HepG2 (cell line): Measurements from ENCODE around the gene TOM1L2. TPM values are rescaled to one million over a fixed set of nuclear protein-coding genes. Genes with fewer than 3 reads are reported as not detected.

Source experiments
- ATAC-seq: fragments of 200-7000 bp; cut with Tn5 transposase; 3 replicates; pipeline ENCODE4 v1.9.1; 2020; ENCODE audit warnings: mild to moderate bottlenecking, moderate library complexity
- BruUV-seq: library from RNA; stranded (reverse); fragments of 400-500 nt; replicated peaks from 2 replicates; lab custom pipeline; 2021; lab: Mats Ljungman, UMichigan
- CTCF ChIA-PET: fragments of 300-600 bp; formaldehyde crosslinking; extraction: SDS; loops from one replicate; lab custom pipeline; 2021; ENCODE audit warnings: low total read pairs, inconsistent platforms, low intra/inter-chr PET ratio; lab: Yijun Ruan, JAX
- POLR2A ChIA-PET: fragments of 350-600 bp; sonication (Branson Sonifier 250); formaldehyde crosslinking; loops from one replicate; lab custom pipeline; 2020; ENCODE audit warnings: antibody characterized with exemption, inconsistent platforms; lab: Yijun Ruan, JAX
- DNase-seq: peaks from one replicate; pipeline ENCODE4 v3.0.0-alpha.2; 2015; ENCODE audit warnings: low spot score
- FAIRE-seq: peaks from 3 replicates; lab custom pipeline; 2011; peaks lifted over from hg19 to GRCh38; lab: Jason Lieb, UNC
- H2AFZ ChIP-seq: one replicate; pipeline ENCODE4 v1.6.1; 2011; ENCODE audit warnings: low read length, inconsistent platforms
- H3K27ac ChIP-seq: fragments of 300-600 bp; 3 replicates; pipeline ENCODE4 v1.8.0; 2011; ENCODE audit warnings: mixed run types, mild to moderate bottlenecking, mixed read lengths, low read length, inconsistent platforms; ENCODE audit not compliant: insufficient read depth; ENCODE audit errors: extremely low read length
- H3K27me3 ChIP-seq, 2 experiments: fragments of 200-600 bp in 1 of 2; 2 replicates in 1 of 2; 3 replicates in 1 of 2; pipeline versions ENCODE4 v1.6.0 to v1.8.0; 2011; ENCODE audit warnings: low read length in 2 of 2, mild to moderate bottlenecking in 2 of 2, moderate library complexity in 2 of 2, inconsistent platforms in 1 of 2; ENCODE audit not compliant: insufficient read depth in 2 of 2, control insufficient read depth in 1 of 2
- H3K36me3 ChIP-seq, 2 experiments: fragments of 200-600 bp in 1 of 2; replicated peaks in 1 of 2; 2 replicates in 1 of 2; 3 replicates in 1 of 2; pipeline versions ENCODE4 v1.5.1 to v1.8.0; 2011; ENCODE audit warnings: low read length in 2 of 2, inconsistent platforms in 1 of 2; ENCODE audit not compliant: insufficient read depth in 2 of 2, control insufficient read depth in 1 of 2
- H3K4me1 ChIP-seq: 2 replicates; pipeline ENCODE4 v1.5.1; 2012; ENCODE audit warnings: low read length, inconsistent platforms; ENCODE audit not compliant: insufficient read depth
- H3K4me2 ChIP-seq: 2 replicates; pipeline ENCODE4 v1.6.0; 2011; ENCODE audit warnings: low read depth, low read length, inconsistent platforms
- H3K4me3 ChIP-seq, 3 experiments: fragments of 200-600 bp in 1 of 3; sonication (generic), shearing (Covaris generic) in 1 of 3; replicated peaks in 1 of 3; 2 replicates each; pipeline ENCODE4 v1.5.1; 2011 to 2016; ENCODE audit warnings: low read length in 3 of 3, inconsistent platforms in 2 of 3, low read depth in 2 of 3, mild to moderate bottlenecking in 2 of 3, control low read depth in 1 of 3, mixed read lengths in 1 of 3; ENCODE audit not compliant: insufficient read depth in 1 of 3
- H3K79me2 ChIP-seq: one replicate; pipeline ENCODE4 v1.6.1; 2011; ENCODE audit warnings: low read length, inconsistent platforms; ENCODE audit not compliant: insufficient read depth
- H3K9ac ChIP-seq: 2 replicates; pipeline ENCODE4 v1.6.0; 2011; ENCODE audit warnings: mild to moderate bottlenecking, low read depth, low read length, inconsistent platforms; ENCODE audit not compliant: insufficient read depth
- H3K9me3 ChIP-seq: 2 replicates; pipeline ENCODE4 v1.5.1; 2012; ENCODE audit warnings: mild to moderate bottlenecking, low read length
- H4K20me1 ChIP-seq: 2 replicates; pipeline ENCODE4 v1.6.0; 2011; ENCODE audit warnings: inconsistent platforms, mild to moderate bottlenecking, low read length, moderate library complexity; ENCODE audit not compliant: insufficient read depth
- KDM3A ChIP-seq: IDR thresholded peaks from 2 replicates; pipeline ENCODE4 v1.6.1; 2018; ENCODE audit warnings: low read depth, missing compliant biosample characterization
- RBFOX2 ChIP-seq: fragments of 200-400 bp; formaldehyde crosslinking; IDR thresholded peaks from 2 replicates; pipeline ENCODE4 v1.6.1; 2017; ENCODE audit warnings: low read depth, mild to moderate bottlenecking, low read length
- RORA ChIP-seq: sonication (generic); formaldehyde crosslinking; IDR thresholded peaks from 2 replicates; pipeline ENCODE4 v1.5.0; 2020; ENCODE audit warnings: mild to moderate bottlenecking, missing genetic modification reagents, moderate library complexity
- SAFB2 ChIP-seq: sonication (generic); formaldehyde crosslinking; IDR thresholded peaks from 2 replicates; pipeline ENCODE4 v1.5.1; 2020; ENCODE audit warnings: missing genetic modification reagents, low read depth, mild to moderate bottlenecking, borderline replicate concordance
- SKI ChIP-seq: fragments of 450-650 bp; IDR thresholded peaks from one replicate; pipeline ENCODE4 v1.6.1; 2018; ENCODE audit warnings: mild to moderate bottlenecking; ENCODE audit not compliant: partially characterized antibody
- SYNCRIP ChIP-seq: fragments of 200-400 bp; formaldehyde crosslinking; IDR thresholded peaks from 2 replicates; pipeline ENCODE4 v1.6.1; 2018; ENCODE audit warnings: mild to moderate bottlenecking, low read depth, low read length; ENCODE audit not compliant: insufficient read depth
- ZBTB7A ChIP-seq: sonication (generic); formaldehyde crosslinking; IDR thresholded peaks from 2 replicates; pipeline ENCODE4 v1.8.0; 2022; ENCODE audit warnings: mild to moderate bottlenecking, missing genetic modification reagents
- ZEB1 ChIP-seq: IDR thresholded peaks from 2 replicates; pipeline ENCODE4 v1.6.1; 2012; ENCODE audit warnings: mild to moderate bottlenecking, low read depth, inconsistent platforms; ENCODE audit not compliant: insufficient replicate concordance
- ZNF121 ChIP-seq: sonication (generic); formaldehyde crosslinking; IDR thresholded peaks from 2 replicates; pipeline ENCODE4 v1.5.0; 2020; ENCODE audit warnings: mild to moderate bottlenecking, missing genetic modification reagents
- WGBS: methylation state at CpG from one replicate; pipeline ENCODE4 v1.1.6; 2017; ENCODE audit warnings: low lambda C conversion rate; 5-methylcytosine and 5-hydroxymethylcytosine counted together
- in situ Hi-C: cut with HindIII; loops from 2 replicates; pipeline ENCODE4 v1.10.0; 2017; ENCODE audit warnings: low pct_unique_long_range_greater_than_20kb; ENCODE audit not compliant: extremely low pct_ligation_motif_present
- intact Hi-C: fragments of 100-400 bp; cut with micrococcal nuclease; formaldehyde crosslinking; loops from one replicate; pipeline ENCODE4 v1.10.0; 2022; ENCODE audit not compliant: unreplicated experiment
- polyA plus RNA-seq, 8 experiments: library from polyadenylated mRNA; depleted of rRNA in 3 of 8; stranded (reverse) in 7 of 8; unstranded in 1 of 8; fragments of >200 nt; fragmentation: Illumina TruSeq in 4 of 8; extraction: Trizol in 4 of 8; gene quantifications; 2 replicates each; pipeline versions ENCODE4 v1.2.1 to v1.2.3, GENCODE V29; 2011 to 2016; ENCODE audit warnings: low read depth in 4 of 8, missing spikeins in 1 of 8, mixed read lengths in 1 of 8; ENCODE audit not compliant: insufficient read depth in 1 of 8
- total RNA-seq, 5 experiments: library from RNA; depleted of rRNA; stranded (reverse); fragments of >200 nt; fragmentation: Illumina TruSeq; extraction: Trizol; gene quantifications; 2 replicates each; pipeline ENCODE4 v1.2.3, GENCODE V29; 2016; ENCODE audit warnings: low read depth in 1 of 5
- TF ChIP-seq, protein P1 (sequence below): sonication (generic); formaldehyde crosslinking; IDR thresholded peaks from 2 replicates; pipeline ENCODE4 v1.9.0; 2021; ENCODE audit warnings: missing genetic modification reagents, borderline replicate concordance
- TF ChIP-seq, protein P2 (sequence below): sonication (generic); formaldehyde crosslinking; IDR thresholded peaks from 2 replicates; pipeline ENCODE4 v1.5.0; 2020; ENCODE audit warnings: mild to moderate bottlenecking, missing genetic modification reagents, borderline replicate concordance

Gene TOM1L2
- total and polyA plus RNA-seq, 2 of the 13 experiments (the other 11 are each of a cell fraction or from before 2014, with no cell fraction given) = 4.7 to 7.4 TPM

DNA sequence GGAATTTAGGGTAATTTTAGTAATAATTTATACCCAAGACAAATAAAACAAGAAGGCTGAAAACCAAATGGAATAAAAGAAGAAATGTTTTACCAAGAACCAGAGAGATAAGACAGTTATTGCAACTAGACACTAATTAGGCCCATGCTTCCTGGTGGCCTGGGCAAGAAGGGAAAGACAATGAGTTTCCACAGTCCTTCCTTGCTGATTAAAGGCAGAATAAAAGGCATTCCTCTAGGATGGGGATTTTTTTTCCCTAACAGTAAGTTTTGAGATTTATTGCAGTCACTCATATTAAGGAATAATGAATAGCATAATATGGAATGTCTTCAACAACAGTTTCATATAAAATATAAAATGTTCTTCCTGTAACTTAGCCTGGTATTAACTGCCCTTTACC is 41.5 kb downstream of the TOM1L2 start:
- in situ Hi-C loops (no loop called here), intact Hi-C loops (no loop called here)
- no peak overlapping the region for H2AFZ ChIP-seq
- H3K79me2 ChIP-seq = no peaks in the 10 kb centered on the region
- H3K27ac ChIP-seq = no peak overlapping the region
- no peaks in the 10 kb centered on the region for H3K27me3 ChIP-seq
- DNase-seq = no peak
- no peak for TF ChIP-seq ZEB1
- no peak for TF ChIP-seq SKI
- no peak for TF ChIP-seq KDM3A (CRISPR knock-in tag)
- no peak for TF ChIP-seq ZNF121 (CRISPR knock-in tag)
- TF ChIP-seq SYNCRIP = no peak
- no peak for TF ChIP-seq RBFOX2
- TF ChIP-seq, protein P1, sequence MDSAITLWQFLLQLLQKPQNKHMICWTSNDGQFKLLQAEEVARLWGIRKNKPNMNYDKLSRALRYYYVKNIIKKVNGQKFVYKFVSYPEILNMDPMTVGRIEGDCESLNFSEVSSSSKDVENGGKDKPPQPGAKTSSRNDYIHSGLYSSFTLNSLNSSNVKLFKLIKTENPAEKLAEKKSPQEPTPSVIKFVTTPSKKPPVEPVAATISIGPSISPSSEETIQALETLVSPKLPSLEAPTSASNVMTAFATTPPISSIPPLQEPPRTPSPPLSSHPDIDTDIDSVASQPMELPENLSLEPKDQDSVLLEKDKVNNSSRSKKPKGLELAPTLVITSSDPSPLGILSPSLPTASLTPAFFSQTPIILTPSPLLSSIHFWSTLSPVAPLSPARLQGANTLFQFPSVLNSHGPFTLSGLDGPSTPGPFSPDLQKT = no peak
- no peak overlapping the region for H3K9ac ChIP-seq
- no peaks in the 10 kb centered on the region for H3K9me3 ChIP-seq
- ATAC-seq = no peak
- CTCF ChIA-PET = no interaction called here
- H3K4me3 ChIP-seq = no peak overlapping the region
- no peaks in the 10 kb centered on the region for H4K20me1 ChIP-seq
- H3K4me1 ChIP-seq = peaks cover 21% of the 10 kb centered on the region
- no peak for FAIRE-seq
- no peak overlapping the region for H3K4me2 ChIP-seq
- no TSS peak for BruUV-seq
- no peaks in the 10 kb centered on the region for H3K36me3 ChIP-seq
- POLR2A ChIA-PET = interaction anchor here (1.6 kb wide), 1 partner anchor 13 kb away, joined by 3 read pairs; no protein-coding TSS in a partner anchor

DNA sequence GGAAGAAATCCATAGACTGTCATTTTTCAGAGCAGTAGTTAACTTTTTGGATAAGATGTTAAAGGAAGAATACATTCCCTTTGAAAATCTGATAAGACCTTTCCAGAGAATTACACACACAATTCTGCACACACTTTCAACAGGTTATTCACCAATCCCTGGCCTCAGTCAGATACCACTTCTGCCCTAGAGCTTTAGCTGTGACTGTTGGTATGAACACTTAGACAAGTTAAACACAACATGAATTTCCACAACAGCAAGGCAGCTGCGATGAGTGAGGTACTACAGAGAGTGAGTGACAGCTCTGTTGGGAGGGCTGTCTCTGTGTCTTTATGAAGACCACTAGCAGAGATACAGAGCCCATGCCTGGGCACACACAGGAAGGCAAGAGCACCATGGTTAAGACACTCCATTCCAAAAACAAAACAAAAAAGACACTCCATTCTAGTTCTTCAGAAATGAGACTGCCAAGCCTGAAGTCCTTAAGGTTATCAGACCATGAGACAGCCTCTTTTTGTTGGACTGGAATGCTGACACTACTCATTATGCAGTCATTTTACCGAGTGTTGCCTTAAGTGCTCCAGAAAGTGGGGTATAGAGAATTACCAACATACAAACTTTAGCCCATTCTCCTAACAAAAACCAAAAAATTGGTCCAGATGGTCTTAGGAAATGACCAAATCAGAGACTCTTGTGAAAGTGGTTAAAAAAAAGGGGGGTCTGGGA is 42.4 kb downstream of the TOM1L2 start:
- in situ Hi-C loops (no loop called here), intact Hi-C loops (no loop called here)
- ChIA-PET CTCF (no interaction called here), POLR2A (no interaction called here)
- BruUV-seq = no TSS peak
- peaks cover 16% of the 10 kb centered on the region for H3K4me1 ChIP-seq
- FAIRE-seq = no peak
- TF ChIP-seq, protein P2, sequence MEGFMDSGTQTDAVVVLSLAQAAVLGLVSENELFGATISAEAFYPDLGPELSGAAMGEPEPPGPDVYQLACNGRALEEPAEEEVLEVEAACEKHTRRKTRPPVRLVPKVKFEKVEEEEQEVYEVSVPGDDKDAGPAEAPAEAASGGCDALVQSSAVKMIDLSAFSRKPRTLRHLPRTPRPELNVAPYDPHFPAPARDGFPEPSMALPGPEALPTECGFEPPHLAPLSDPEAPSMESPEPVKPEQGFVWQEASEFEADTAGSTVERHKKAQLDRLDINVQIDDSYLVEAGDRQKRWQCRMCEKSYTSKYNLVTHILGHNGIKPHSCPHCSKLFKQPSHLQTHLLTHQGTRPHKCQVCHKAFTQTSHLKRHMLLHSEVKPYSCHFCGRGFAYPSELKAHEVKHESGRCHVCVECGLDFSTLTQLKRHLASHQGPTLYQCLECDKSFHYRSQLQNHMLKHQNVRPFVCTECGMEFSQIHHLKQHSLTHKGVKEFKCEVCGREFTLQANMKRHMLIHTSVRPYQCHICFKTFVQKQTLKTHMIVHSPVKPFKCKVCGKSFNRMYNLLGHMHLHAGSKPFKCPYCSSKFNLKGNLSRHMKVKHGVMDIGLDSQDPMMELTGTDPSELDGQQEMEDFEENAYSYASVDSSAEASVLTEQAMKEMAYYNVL (CRISPR knock-in tag) = no peak
- TF ChIP-seq ZBTB7A (no peak), SAFB2 (CRISPR knock-in tag) (no peak), RORA (no peak)
- H3K27ac ChIP-seq = no peak overlapping the region
- no peak overlapping the region for H3K9ac ChIP-seq
- no peak overlapping the region for H3K4me2 ChIP-seq
- H3K36me3 ChIP-seq = no peaks in the 10 kb centered on the region
- no peaks in the 10 kb centered on the region for H3K9me3 ChIP-seq
- no peak for DNase-seq
- no peak for ATAC-seq
- H3K4me3 ChIP-seq = no peak overlapping the region
- H3K27me3 ChIP-seq = no peaks in the 10 kb centered on the region
- 76% methylated on average over 2 of the region's 2 CpGs for WGBS
- H3K79me2 ChIP-seq = no peaks in the 10 kb centered on the region
- H2AFZ ChIP-seq = no peak overlapping the region
- H4K20me1 ChIP-seq = no peaks in the 10 kb centered on the region
